GM12875 (cell line): Measurements from ENCODE around the gene MECR.

Experiments used
- H3K4me3 ChIP-seq: one replicate; pipeline ENCODE4 v1.5.1; 2011; ENCODE audit warnings: low read depth, low read length, control low read depth
- CTCF ChIP-seq: IDR thresholded peaks from 2 replicates; pipeline ENCODE4 v1.5.1; 2011; ENCODE audit warnings: low read depth, mild to moderate bottlenecking, control low read depth, inconsistent platforms, low read length, moderate library complexity, borderline replicate concordance; ENCODE audit not compliant: insufficient read depth

Gene MECR

GRCh38 chr1:29179641-29180184, 51.0 kb downstream of the MECR start:
- H3K4me3 ChIP-seq = peak overlapping the region; percentile 98

GRCh38 chr1:29177022-29177705, 53.6 kb downstream of the MECR start:
- no peak overlapping the region for H3K4me3 ChIP-seq
- no peak for TF ChIP-seq CTCF

More at GRCh38 chr1:29179641-29180184, 51.0 kb downstream of the MECR start:
- TF ChIP-seq CTCF = no peak

- no peak for TF ChIP-seq CTCF
These were observed 54.2 kb downstream of the MECR start for GRCh38 chr1:29176576-29176975.

GRCh38 chr1:29172415-29172939, 58.3 kb downstream of the MECR start:
- no peak overlapping the region for H3K4me3 ChIP-seq
- no peak for TF ChIP-seq CTCF

More at GRCh38 chr1:29176576-29176975, 54.2 kb downstream of the MECR start:
- no peak overlapping the region for H3K4me3 ChIP-seq

GRCh38 chr1:29171521-29171920, 59.2 kb downstream of the MECR start:
- TF ChIP-seq CTCF = no peak
- no peak overlapping the region for H3K4me3 ChIP-seq

GRCh38 chr1:29171089-29171488, 59.6 kb downstream of the MECR start:
- TF ChIP-seq CTCF = no peak
- no peak overlapping the region for H3K4me3 ChIP-seq

GRCh38 chr1:29169976-29170375, 60.8 kb downstream of the MECR start:
- no peak overlapping the region for H3K4me3 ChIP-seq
- no peak for TF ChIP-seq CTCF
